Activated CD8-positive, alpha-beta memory T cell treated with anti-CD3 and anti-CD28 coated beads, Interleukin-2, amount 10 ng/mL, durations not matched to agents 7 days and 5 days (primary cell): ENCODE data around the gene HIPK2. TPM values are rescaled to one million over a fixed set of nuclear protein-coding genes. Genes with fewer than 3 reads are reported as not detected.
A peak's percentile ranks its signal among the peaks of the same experiment; 100 is the strongest.

Experiments used
- ATAC-seq: fragments of 150-1000 bp; cut with Tn5 transposase; one replicate; pipeline ENCODE4 v1.10.0; 2021; ENCODE audit warnings: moderate library complexity
- CTCF ChIA-PET: fragments of 350-600 bp; sonication (Branson Sonifier 250); formaldehyde crosslinking; loops from one replicate; lab custom pipeline; 2021; ENCODE audit warnings: antibody characterized with exemption; lab: Charles Lee
- DNase-seq: peaks from one replicate; pipeline ENCODE4 v3.0.0-alpha.2; 2020
- H3K27ac Mint-ChIP-seq: one replicate; pipeline ENCODE4 v1.8.0; 2021; ENCODE audit warnings: mild to moderate bottlenecking, mixed read lengths
- H3K27me3 Mint-ChIP-seq: one replicate; pipeline ENCODE4 v1.8.0; 2021; ENCODE audit warnings: mixed read lengths
- H3K36me3 Mint-ChIP-seq: one replicate; pipeline ENCODE4 v1.8.0; 2021; ENCODE audit warnings: mild to moderate bottlenecking, mixed read lengths
- H3K4me1 Mint-ChIP-seq: one replicate; pipeline ENCODE4 v1.8.0; 2021; ENCODE audit warnings: mixed read lengths
- H3K4me3 Mint-ChIP-seq: one replicate; pipeline ENCODE4 v1.8.0; 2021; ENCODE audit warnings: mild to moderate bottlenecking, moderate library complexity, mixed read lengths
- H3K9me3 Mint-ChIP-seq: one replicate; pipeline ENCODE4 v1.8.0; 2022; ENCODE audit warnings: low read depth, mixed read lengths
- total RNA-seq, 2 experiments: library from RNA; stranded (reverse); gene quantifications; one replicate each; pipeline ENCODE4 v1.2.3, GENCODE V29; 2021

Gene HIPK2
- total RNA-seq: 10 to 100 TPM; 20.2 to 21.4 TPM

DNA sequence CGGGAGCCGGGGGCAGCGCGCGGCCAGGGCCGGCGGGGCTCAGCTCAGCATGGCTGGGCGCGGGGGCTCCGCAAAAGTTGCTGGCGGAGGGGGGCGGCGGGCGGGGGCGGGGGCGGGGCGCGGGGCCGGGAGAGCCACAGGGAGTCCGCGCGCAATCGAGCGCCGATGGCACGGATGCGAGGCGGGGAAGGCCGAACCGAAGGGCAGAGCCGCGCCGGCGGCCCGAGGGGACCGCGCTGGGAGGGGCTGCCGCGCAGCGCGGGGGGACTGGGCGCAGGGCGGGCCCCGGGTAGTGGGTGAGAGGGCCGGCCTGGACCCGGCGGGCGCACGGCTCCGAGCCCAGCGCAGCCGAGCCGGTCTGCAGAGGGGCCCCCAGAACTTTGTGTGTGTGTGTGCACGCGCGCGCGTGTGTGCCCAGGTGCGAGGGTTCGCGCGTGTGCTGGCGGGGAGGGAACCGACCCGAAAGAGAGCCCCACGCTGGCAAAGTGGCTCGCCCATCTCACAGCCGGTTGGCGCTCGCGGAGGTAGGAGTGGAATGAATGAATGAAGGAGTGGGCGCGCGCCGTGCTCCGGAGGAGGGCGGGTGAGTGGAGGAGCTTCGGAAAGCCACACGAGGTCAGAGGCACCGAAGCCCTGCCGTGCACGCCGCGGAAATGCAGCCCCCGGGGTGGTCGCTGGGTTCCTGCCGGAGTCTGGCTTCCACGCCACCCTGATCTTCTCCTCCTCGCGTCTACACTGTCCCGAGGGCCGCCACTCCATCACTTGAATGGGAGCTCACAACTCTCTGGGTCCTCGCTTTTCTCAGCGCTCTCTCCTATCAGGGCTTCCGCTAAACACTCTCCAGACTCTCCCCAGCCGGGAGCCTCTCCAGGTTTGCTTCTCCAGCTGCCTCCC, at the start of gene HIPK2:
Gene HIPK2 (minus strand): TSS at position 51 of the 894 bp plus-strand sequence. CDS start 375 bp downstream, outside the sequence.
- peak within 1 kb of the TSS; percentile 90 for H3K4me3 Mint-ChIP-seq
- H3K36me3 Mint-ChIP-seq: peaks cover 5% of the 10 kb centered on the region
- DNase-seq (peak; percentile 81), ATAC-seq (peak; percentile 73)
- H3K9me3 Mint-ChIP-seq: no peaks in the 10 kb centered on the region
- CTCF ChIA-PET: interaction anchor here (1.0 to 1.7 kb wide), 10 partner anchors 9 to 225 kb away, joined by 3 to 9 read pairs (median 4); no protein-coding TSS in a partner anchor
- peak within 1 kb of the TSS; percentile 97 for H3K27ac Mint-ChIP-seq
- H3K27me3 Mint-ChIP-seq: peaks cover 24% of the 10 kb centered on the region
- H3K4me1 Mint-ChIP-seq: peaks cover 35% of the 10 kb centered on the region

- peaks cover 24% of the 10 kb centered on the region for H3K27me3 Mint-ChIP-seq
- no peak overlapping the region for H3K27ac Mint-ChIP-seq
- H3K36me3 Mint-ChIP-seq: peaks cover 4% of the 10 kb centered on the region
- ATAC-seq: no peak
- CTCF ChIA-PET: interaction anchor here (1.0 to 1.4 kb wide), 5 partner anchors 17 to 379 kb away, joined by 3 to 4 read pairs (median 3); no protein-coding TSS in a partner anchor
- no peak overlapping the region for H3K4me3 Mint-ChIP-seq
- DNase-seq: no peak
- no peaks in the 10 kb centered on the region for H3K9me3 Mint-ChIP-seq
- peaks cover 21% of the 10 kb centered on the region for H3K4me1 Mint-ChIP-seq
Observed at GRCh38 chr7:139827042-139827441, 49.2 kb upstream of the HIPK2 start.

GRCh38 chr7:139825666-139826290, 48.0 kb upstream of the HIPK2 start:
- Mint-ChIP-seq H3K27me3 (peaks cover 24% of the 10 kb centered on the region), H3K4me3 (no peak overlapping the region), H3K4me1 (peaks cover 17% of the 10 kb centered on the region), H3K9me3 (no peaks in the 10 kb centered on the region), H3K36me3 (peaks cover 2% of the 10 kb centered on the region), H3K27ac (no peak overlapping the region)
- ATAC-seq (no peak), DNase-seq (no peak)
- CTCF ChIA-PET: interaction anchor here (1.4 kb wide), 1 partner anchor 179 kb away, joined by 3 read pairs; no protein-coding TSS in a partner anchor

GRCh38 chr7:139823959-139824521, 46.2 kb upstream of the HIPK2 start:
- Mint-ChIP-seq H3K36me3 (no peaks in the 10 kb centered on the region), H3K4me1 (peaks cover 6% of the 10 kb centered on the region), H3K27ac (no peak overlapping the region), H3K4me3 (no peak overlapping the region), H3K27me3 (peaks cover 24% of the 10 kb centered on the region), H3K9me3 (no peaks in the 10 kb centered on the region)
- ATAC-seq (no peak), DNase-seq (no peak)
- CTCF ChIA-PET: interaction anchor here (1.6 kb wide), 1 partner anchor 15 kb away, joined by 4 read pairs; no protein-coding TSS in a partner anchor

DNA sequence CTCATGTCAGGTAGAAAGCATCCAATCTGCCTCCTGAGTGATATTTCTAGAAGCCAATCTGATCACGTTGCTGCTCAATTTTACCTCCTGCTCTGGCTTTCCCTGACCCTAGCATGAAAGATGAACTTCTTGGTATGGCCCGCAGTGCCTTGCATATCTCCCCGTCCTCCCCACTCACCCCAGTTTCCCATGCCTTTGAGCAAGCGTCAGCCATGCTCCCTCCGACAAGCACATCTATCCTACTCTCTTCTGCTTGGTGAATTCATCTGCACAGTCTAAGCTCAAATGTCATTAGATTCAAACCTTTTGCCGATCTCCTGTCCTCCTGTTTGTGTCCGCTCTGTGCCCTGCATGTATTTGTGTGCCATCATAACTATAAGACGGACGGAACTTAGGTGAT, 45.1 kb upstream of the HIPK2 start:
- Mint-ChIP-seq H3K36me3 (no peaks in the 10 kb centered on the region), H3K4me3 (no peak overlapping the region), H3K27ac (no peak overlapping the region), H3K4me1 (no peaks in the 10 kb centered on the region), H3K9me3 (no peaks in the 10 kb centered on the region), H3K27me3 (peaks cover 21% of the 10 kb centered on the region)
- no peak for DNase-seq
- CTCF ChIA-PET: no interaction called here
- ATAC-seq: no peak

GRCh38 chr7:139821349-139822105, 43.7 kb upstream of the HIPK2 start:
- Mint-ChIP-seq H3K4me3 (no peak overlapping the region), H3K9me3 (no peaks in the 10 kb centered on the region), H3K4me1 (no peaks in the 10 kb centered on the region), H3K27me3 (peaks cover 9% of the 10 kb centered on the region), H3K27ac (no peak overlapping the region), H3K36me3 (no peaks in the 10 kb centered on the region)
- ATAC-seq: no peak
- CTCF ChIA-PET: no interaction called here
- no peak for DNase-seq

DNA sequence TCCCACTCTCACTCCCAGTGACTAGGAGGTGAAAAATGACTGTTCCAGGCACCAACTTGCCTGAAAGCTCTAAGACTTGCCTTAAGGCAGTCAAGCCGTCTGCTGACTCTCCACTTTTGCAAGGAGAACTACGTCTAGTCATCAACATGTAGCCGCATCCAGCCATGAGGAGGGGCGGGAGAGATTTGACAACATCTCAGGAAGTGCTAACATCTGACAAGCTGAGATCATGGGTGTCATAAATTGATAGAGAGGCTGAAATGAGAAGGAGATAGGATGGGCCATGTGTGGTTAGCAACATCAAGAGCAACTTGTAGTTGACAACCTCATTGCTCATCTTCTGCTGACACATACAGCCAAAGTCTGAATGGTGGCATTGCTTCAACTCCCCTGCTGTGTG, 42.3 kb upstream of the HIPK2 start:
- Mint-ChIP-seq H3K4me3 (no peak overlapping the region), H3K9me3 (peaks cover 3% of the 10 kb centered on the region), H3K27ac (no peak overlapping the region), H3K27me3 (peaks cover 1% of the 10 kb centered on the region), H3K36me3 (peaks cover 1% of the 10 kb centered on the region), H3K4me1 (no peaks in the 10 kb centered on the region)
- ATAC-seq: no peak
- DNase-seq: no peak
- CTCF ChIA-PET: interaction anchor here (1.5 kb wide), 1 partner anchor 173 kb away, joined by 4 read pairs; no protein-coding TSS in a partner anchor

- ATAC-seq (no peak), DNase-seq (no peak)
- Mint-ChIP-seq H3K4me3 (no peak overlapping the region), H3K9me3 (peaks cover 3% of the 10 kb centered on the region), H3K4me1 (peaks cover 11% of the 10 kb centered on the region), H3K27me3 (no peaks in the 10 kb centered on the region), H3K27ac (no peak overlapping the region), H3K36me3 (peaks cover 1% of the 10 kb centered on the region)
- CTCF ChIA-PET: no interaction called here
Observed at GRCh38 chr7:139817249-139817648, 39.5 kb upstream of the HIPK2 start.

GRCh38 chr7:139813689-139814088, 35.9 kb upstream of the HIPK2 start:
- DNase-seq (no peak), ATAC-seq (no peak)
- H3K4me3 Mint-ChIP-seq: no peak overlapping the region
- peaks cover 18% of the 10 kb centered on the region for H3K4me1 Mint-ChIP-seq
- H3K9me3 Mint-ChIP-seq: peaks cover 3% of the 10 kb centered on the region
- CTCF ChIA-PET: no interaction called here
- peaks cover 7% of the 10 kb centered on the region for H3K27me3 Mint-ChIP-seq
- H3K36me3 Mint-ChIP-seq: peaks cover 1% of the 10 kb centered on the region
- H3K27ac Mint-ChIP-seq: no peak overlapping the region

- H3K4me1 Mint-ChIP-seq: peaks cover 18% of the 10 kb centered on the region
- H3K27me3 Mint-ChIP-seq: peaks cover 7% of the 10 kb centered on the region
- CTCF ChIA-PET: no interaction called here
- peaks cover 3% of the 10 kb centered on the region for H3K9me3 Mint-ChIP-seq
- H3K36me3 Mint-ChIP-seq: peaks cover 1% of the 10 kb centered on the region
- no peak for DNase-seq
- no peak overlapping the region for H3K4me3 Mint-ChIP-seq
- H3K27ac Mint-ChIP-seq: no peak overlapping the region
- ATAC-seq: no peak
Observed at GRCh38 chr7:139813151-139813550, 35.4 kb upstream of the HIPK2 start.

DNA sequence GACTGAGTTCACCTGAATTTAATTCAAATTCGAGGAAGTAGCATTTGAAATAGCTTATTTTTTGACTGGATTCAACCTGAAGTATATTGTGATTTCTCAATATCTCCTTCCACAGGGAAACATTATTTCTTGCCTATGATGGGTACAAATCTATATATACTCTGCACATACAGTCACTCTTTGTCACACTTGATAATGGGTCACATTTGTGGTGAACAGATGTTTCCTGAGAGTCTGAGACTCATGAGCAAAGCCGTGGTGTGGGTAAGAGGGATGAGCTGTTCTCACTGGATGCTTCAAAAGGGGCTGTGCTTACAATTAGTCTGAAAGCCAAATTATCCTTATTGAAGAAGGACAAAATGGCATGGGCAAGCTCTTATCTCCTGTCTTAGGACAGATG, 33.3 kb upstream of the HIPK2 start:
- Mint-ChIP-seq H3K27me3 (peaks cover 7% of the 10 kb centered on the region), H3K4me1 (peaks cover 18% of the 10 kb centered on the region), H3K9me3 (peaks cover 5% of the 10 kb centered on the region), H3K36me3 (peaks cover 1% of the 10 kb centered on the region), H3K27ac (no peak overlapping the region), H3K4me3 (no peak overlapping the region)
- DNase-seq: no peak
- ATAC-seq: peak; percentile 53
- CTCF ChIA-PET: interaction anchor here (0.7 to 1.6 kb wide), 6 partner anchors 10 to 170 kb away, joined by 3 to 4 read pairs (median 4); no protein-coding TSS in a partner anchor

DNA sequence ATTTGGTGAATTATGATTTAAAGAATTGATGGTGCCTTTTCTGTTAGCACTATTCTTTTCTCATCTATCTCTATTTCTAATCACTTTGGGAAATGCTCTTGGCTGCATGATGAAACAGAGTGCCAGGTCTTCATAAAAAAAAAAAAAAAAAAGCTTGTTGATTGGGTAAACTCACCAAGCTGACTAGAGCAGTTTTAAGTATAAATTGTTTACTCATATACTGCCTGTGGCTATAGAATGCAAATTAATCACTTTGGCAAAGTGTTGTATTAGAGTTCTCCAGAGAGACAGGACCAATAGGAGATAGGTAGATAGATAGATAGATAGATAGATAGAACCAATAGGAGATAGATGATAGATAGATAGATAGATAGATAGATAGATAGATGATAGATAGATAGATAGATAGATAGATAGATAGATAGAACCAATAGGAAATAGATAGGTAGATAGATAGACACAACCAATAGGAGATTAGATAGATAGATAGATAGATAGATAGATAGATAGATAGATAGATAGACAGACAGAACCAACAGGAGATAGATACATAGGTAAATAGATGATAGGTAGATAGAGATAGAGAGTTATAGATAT, 31.1 kb upstream of the HIPK2 start:
- H3K4me1 Mint-ChIP-seq: peaks cover 15% of the 10 kb centered on the region
- H3K4me3 Mint-ChIP-seq: no peak overlapping the region
- H3K27me3 Mint-ChIP-seq: peaks cover 7% of the 10 kb centered on the region
- no peak for DNase-seq
- H3K36me3 Mint-ChIP-seq: no peaks in the 10 kb centered on the region
- no peak for ATAC-seq
- H3K9me3 Mint-ChIP-seq: peaks cover 3% of the 10 kb centered on the region
- CTCF ChIA-PET: interaction anchor here (1.0 to 1.5 kb wide), 3 partner anchors 8 to 24 kb away, joined by 3 to 4 read pairs (median 3); no protein-coding TSS in a partner anchor
- H3K27ac Mint-ChIP-seq: no peak overlapping the region
